HepG2 (cell line): Measurements from ENCODE around the gene DBNDD2.
A peak's percentile ranks its signal among the peaks of the same experiment; 100 is the strongest.

ENCODE experiments used
- KDM5B ChIP-seq: sonication (generic); formaldehyde crosslinking; IDR thresholded peaks from 2 replicates; pipeline ENCODE4 v1.4.0; 2020; ENCODE audit warnings: missing genetic modification reagents, mild to moderate bottlenecking, borderline replicate concordance
- MAX ChIP-seq: IDR thresholded peaks from 2 replicates; pipeline ENCODE4 v1.6.1; 2012; ENCODE audit warnings: inconsistent platforms
- POLR2A ChIP-seq, 2 experiments: IDR thresholded peaks; 2 replicates each; pipeline ENCODE4 v1.6.1; 2011; ENCODE audit warnings: low read depth in 2 of 2, low read length in 2 of 2, mild to moderate bottlenecking in 1 of 2, moderate library complexity in 1 of 2; ENCODE audit not compliant: insufficient read depth in 1 of 2
- RAD21 ChIP-seq: fragments of 450-650 bp; formaldehyde crosslinking; IDR thresholded peaks from 2 replicates; pipeline ENCODE4 v1.5.0; 2020; ENCODE audit warnings: mild to moderate bottlenecking
- ZNF12 ChIP-seq: sonication (generic); formaldehyde crosslinking; IDR thresholded peaks from 2 replicates; pipeline ENCODE4 v1.5.0; 2020; ENCODE audit warnings: missing genetic modification reagents
- ZNF143 ChIP-seq: sonication (generic); formaldehyde crosslinking; IDR thresholded peaks from 2 replicates; pipeline ENCODE4 v1.4.0; 2020; ENCODE audit warnings: missing genetic modification reagents

- TF ChIP-seq KDM5B (CRISPR knock-in tag) (peak; percentile 0; the same call in 1 of the 2 replicates), RAD21 (CRISPR knock-in tag) (no peak), ZNF12 (CRISPR knock-in tag) (no peak), POLR2A (IDR thresholded peaks at IDR 0.05; ENCODE audit: insufficient read depth in 1 of 2, low read depth in 2 of 2, low read length in 2 of 2) (no peak), MAX (no peak), ZNF143 (CRISPR knock-in tag) (no peak)
Measured at GRCh38 chr20:45374101-45374467, 34.0 kb upstream of the DBNDD2 start.
